Suppressor macrophage treated with lipopolysaccharide for 1 hour (primary cell): ENCODE data around the gene FAM171A1.
A peak's percentile ranks its signal among the peaks of the same experiment; 100 is the strongest.
"Not testable (repeated sequence)": the region's sequence is repeated elsewhere in the genome, so short reads cannot be mapped to it uniquely, and the experiment has no call there.

ENCODE experiments used
- DNase-seq, 3 donors: peaks; one replicate each; pipeline ENCODE4 v3.0.0-alpha.2; 2020 to 2022

Gene FAM171A1

GRCh38 chr10:15341502-15342128 lies 29.5 kb downstream of the FAM171A1 start:
- no peak for DNase-seq

GRCh38 chr10:15339892-15340291 lies 31.2 kb downstream of the FAM171A1 start:
- no peak for DNase-seq

- DNase-seq: not testable (repeated sequence)
Measured at GRCh38 chr10:15337441-15337923, 33.6 kb downstream of the FAM171A1 start.

GRCh38 chr10:15336211-15336610 lies 34.9 kb downstream of the FAM171A1 start:
- no peak for DNase-seq

- no peak for DNase-seq
Measured at GRCh38 chr10:15335508-15335907, 35.6 kb downstream of the FAM171A1 start.

- DNase-seq: no peak
Measured at GRCh38 chr10:15334650-15335323, 36.3 kb downstream of the FAM171A1 start.

- no peak for DNase-seq
Measured at GRCh38 chr10:15333909-15334649, 37.0 kb downstream of the FAM171A1 start.

GRCh38 chr10:15333181-15333580 lies 37.9 kb downstream of the FAM171A1 start:
- not testable (repeated sequence) for DNase-seq

- DNase-seq: no peak
Measured at GRCh38 chr10:15331461-15331860, 39.6 kb downstream of the FAM171A1 start.

GRCh38 chr10:15329437-15329836 lies 41.7 kb downstream of the FAM171A1 start:
- DNase-seq: no peak

- no peak for DNase-seq
Measured at GRCh38 chr10:15325944-15326284, 45.2 kb downstream of the FAM171A1 start.

GRCh38 chr10:15325243-15325943 lies 45.7 kb downstream of the FAM171A1 start:
- peak in 2 of 3 donors; percentile 13 to 22 for DNase-seq

GRCh38 chr10:15324611-15325010 lies 46.5 kb downstream of the FAM171A1 start:
- DNase-seq: no peak

- DNase-seq: no peak
Measured at GRCh38 chr10:15324113-15324512, 47.0 kb downstream of the FAM171A1 start.

- DNase-seq: no peak
Measured at GRCh38 chr10:15322356-15322755, 48.7 kb downstream of the FAM171A1 start.

GRCh38 chr10:15321431-15322341 lies 49.4 kb downstream of the FAM171A1 start:
- DNase-seq: no peak

GRCh38 chr10:15320522-15321203 lies 50.4 kb downstream of the FAM171A1 start:
- no peak for DNase-seq

GRCh38 chr10:15320118-15320517 lies 51.0 kb downstream of the FAM171A1 start:
- DNase-seq: no peak

GRCh38 chr10:15316871-15317464 lies 54.1 kb downstream of the FAM171A1 start:
- DNase-seq: no peak

- no peak for DNase-seq
Measured at GRCh38 chr10:15316145-15316544, 54.9 kb downstream of the FAM171A1 start.

GRCh38 chr10:15315286-15315685 lies 55.8 kb downstream of the FAM171A1 start:
- no peak for DNase-seq
